NT2/D1 (cell line): ENCODE measurements around the gene MLLT3.

Source experiments
- SUZ12 ChIP-seq: IDR thresholded peaks from 2 replicates; pipeline ENCODE4 v1.6.1; 2011; ENCODE audit not compliant: insufficient read length, insufficient read depth; ENCODE audit errors: extremely low read depth
- YY1 ChIP-seq: IDR thresholded peaks from 2 replicates; pipeline ENCODE4 v1.6.1; 2011; ENCODE audit not compliant: insufficient read length, insufficient read depth

GRCh38 chr9:20409321-20410092 is 212.8 kb downstream of the MLLT3 start:
- TF ChIP-seq YY1, result no peak
- TF ChIP-seq SUZ12, result no peak
